Measurements from ENCODE around the gene PITPNM2.

The PITPNM2 gene

DNA sequence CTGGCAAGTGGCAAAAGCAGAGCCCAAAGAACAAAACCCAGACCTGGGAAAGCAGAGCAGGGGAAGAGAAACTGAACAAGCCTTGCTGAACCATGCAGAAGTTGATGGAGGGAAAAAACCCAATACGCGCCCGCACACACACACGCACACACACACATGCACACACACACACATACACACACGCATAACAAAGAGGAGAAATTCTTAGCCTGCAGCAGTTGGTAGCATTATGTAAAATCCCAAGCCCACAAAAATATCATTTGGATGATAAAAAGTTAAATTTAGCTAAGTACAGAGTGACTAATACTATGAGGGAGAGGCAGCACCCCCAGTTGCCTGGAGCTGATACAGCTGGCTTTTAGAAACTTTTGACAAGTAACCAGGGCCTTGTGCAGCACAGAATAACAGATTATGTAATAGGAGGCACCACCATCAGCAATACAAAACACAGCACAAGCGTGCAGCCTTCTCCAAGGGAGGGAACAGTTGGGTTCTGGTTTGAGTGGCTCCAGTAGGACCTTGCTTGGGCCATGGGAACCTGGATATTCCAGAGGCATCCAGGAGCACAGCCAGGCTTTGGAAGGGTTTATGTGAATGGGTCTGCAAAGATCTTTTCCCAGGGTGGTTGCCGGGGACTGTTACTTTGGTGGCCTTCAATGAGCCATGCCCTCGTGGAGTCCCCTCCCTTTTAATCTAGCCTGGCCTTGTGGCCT, 35.3 kb downstream of the PITPNM2 start:
- H3K9ac ChIP-seq (ENCODE audit: low read depth, low read length, poor library complexity, severe bottlenecking): no peak overlapping the region
- H3K4me3 ChIP-seq (ENCODE audit: low read length, poor library complexity, severe bottlenecking): no peak overlapping the region
- no peaks in the 10 kb centered on the region for H3K9me2 ChIP-seq (replicated peaks; ENCODE audit: low read depth, low read length)
- H4K20me1 ChIP-seq (ENCODE audit: insufficient read depth, low read length, poor library complexity, severe bottlenecking): no peaks in the 10 kb centered on the region
- no peak overlapping the region for H2AFZ ChIP-seq (ENCODE audit: low read length)
- no peaks in the 10 kb centered on the region for H3K36me3 ChIP-seq (ENCODE audit: insufficient read depth, low read length)
- no peaks in the 10 kb centered on the region for H3K9me3 ChIP-seq (ENCODE audit: insufficient read depth, low read depth, low read length)
- H3K4me2 ChIP-seq (ENCODE audit: low read depth, low read length, poor library complexity, severe bottlenecking): no peak overlapping the region
- H3K27me3 ChIP-seq (ENCODE audit: insufficient read depth, low read length, poor library complexity, severe bottlenecking): no peaks in the 10 kb centered on the region
- H3F3A ChIP-seq (ENCODE audit: low read depth): no peaks in the 10 kb centered on the region
- TF ChIP-seq, protein P1, sequence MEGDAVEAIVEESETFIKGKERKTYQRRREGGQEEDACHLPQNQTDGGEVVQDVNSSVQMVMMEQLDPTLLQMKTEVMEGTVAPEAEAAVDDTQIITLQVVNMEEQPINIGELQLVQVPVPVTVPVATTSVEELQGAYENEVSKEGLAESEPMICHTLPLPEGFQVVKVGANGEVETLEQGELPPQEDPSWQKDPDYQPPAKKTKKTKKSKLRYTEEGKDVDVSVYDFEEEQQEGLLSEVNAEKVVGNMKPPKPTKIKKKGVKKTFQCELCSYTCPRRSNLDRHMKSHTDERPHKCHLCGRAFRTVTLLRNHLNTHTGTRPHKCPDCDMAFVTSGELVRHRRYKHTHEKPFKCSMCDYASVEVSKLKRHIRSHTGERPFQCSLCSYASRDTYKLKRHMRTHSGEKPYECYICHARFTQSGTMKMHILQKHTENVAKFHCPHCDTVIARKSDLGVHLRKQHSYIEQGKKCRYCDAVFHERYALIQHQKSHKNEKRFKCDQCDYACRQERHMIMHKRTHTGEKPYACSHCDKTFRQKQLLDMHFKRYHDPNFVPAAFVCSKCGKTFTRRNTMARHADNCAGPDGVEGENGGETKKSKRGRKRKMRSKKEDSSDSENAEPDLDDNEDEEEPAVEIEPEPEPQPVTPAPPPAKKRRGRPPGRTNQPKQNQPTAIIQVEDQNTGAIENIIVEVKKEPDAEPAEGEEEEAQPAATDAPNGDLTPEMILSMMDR (conservative IDR thresholded peaks at IDR 0.05; ENCODE audit: low read length): no peak
- no peak for TF ChIP-seq EZH2phosphoT487 (IDR thresholded peaks at IDR 0.05; ENCODE audit: borderline replicate concordance)
- no peaks in the 10 kb centered on the region for H3K79me2 ChIP-seq (ENCODE audit: insufficient read depth, low read length)
- no peaks in the 10 kb centered on the region for H3K4me1 ChIP-seq (ENCODE audit: insufficient read depth, low read length, poor library complexity, severe bottlenecking)

DNA sequence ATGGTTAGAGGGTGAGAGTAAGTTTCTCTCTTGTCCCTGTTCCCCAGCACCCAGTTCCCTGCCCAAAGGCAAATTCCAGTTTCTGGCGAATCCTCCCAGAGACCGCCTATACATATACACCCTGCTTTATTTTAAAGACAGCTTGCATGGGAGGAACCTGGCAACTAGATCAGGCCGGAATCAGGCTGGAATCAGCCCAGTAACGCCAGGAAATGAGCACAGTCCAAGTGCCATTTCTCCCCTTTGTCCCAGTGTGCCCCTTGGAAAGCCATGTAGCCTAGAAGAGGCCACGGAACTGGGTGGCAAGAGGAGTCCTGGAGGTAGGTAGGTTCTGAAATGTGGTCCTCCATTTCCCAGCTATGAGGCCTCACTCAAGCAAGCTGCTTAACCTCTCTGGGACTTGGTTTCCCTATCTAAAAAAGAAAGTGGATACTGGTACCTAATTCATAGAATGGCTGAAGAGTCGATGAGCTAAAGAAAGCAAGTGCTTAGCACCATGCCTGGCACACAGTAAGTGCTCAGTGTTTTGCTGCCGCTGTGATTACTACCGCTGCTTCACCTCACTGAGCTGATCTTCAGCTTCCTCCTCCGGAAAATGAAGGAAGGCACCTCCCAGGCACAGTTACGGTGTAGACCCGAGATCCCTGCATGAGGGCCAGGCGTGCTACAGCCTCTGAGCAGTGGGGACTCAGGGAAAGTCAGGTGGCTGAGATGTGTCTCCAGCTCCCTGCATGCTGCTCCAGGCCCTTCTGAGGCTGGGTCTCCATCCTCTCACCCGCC, 36.4 kb downstream of the PITPNM2 start:
- Histone ChIP-seq H3K9me3 (ENCODE audit: insufficient read depth, low read depth, low read length) (no peaks in the 10 kb centered on the region), H3K9me2 (replicated peaks; ENCODE audit: low read depth, low read length) (no peaks in the 10 kb centered on the region), H3K27me3 (ENCODE audit: insufficient read depth, low read length, poor library complexity, severe bottlenecking) (no peaks in the 10 kb centered on the region), H4K20me1 (ENCODE audit: insufficient read depth, low read length, poor library complexity, severe bottlenecking) (no peaks in the 10 kb centered on the region), H3K4me2 (ENCODE audit: low read depth, low read length, poor library complexity, severe bottlenecking) (no peak overlapping the region), H3K79me2 (ENCODE audit: insufficient read depth, low read length) (no peaks in the 10 kb centered on the region), H3K9ac (ENCODE audit: low read depth, low read length, poor library complexity, severe bottlenecking) (no peak overlapping the region), H2AFZ (ENCODE audit: low read length) (no peak overlapping the region), H3K4me1 (ENCODE audit: insufficient read depth, low read length, poor library complexity, severe bottlenecking) (no peaks in the 10 kb centered on the region), H3K36me3 (ENCODE audit: insufficient read depth, low read length) (no peaks in the 10 kb centered on the region), H3F3A (ENCODE audit: low read depth) (no peaks in the 10 kb centered on the region), H3K4me3 (ENCODE audit: low read length, poor library complexity, severe bottlenecking) (no peak overlapping the region)
- TF ChIP-seq EZH2phosphoT487 (IDR thresholded peaks at IDR 0.05; ENCODE audit: borderline replicate concordance): no peak
- TF ChIP-seq, protein P1 (conservative IDR thresholded peaks at IDR 0.05; ENCODE audit: low read length): no peak

GRCh38 chr12:123113026-123113425, 37.9 kb downstream of the PITPNM2 start:
- Histone ChIP-seq H3F3A (ENCODE audit: low read depth) (no peaks in the 10 kb centered on the region), H2AFZ (ENCODE audit: low read length) (no peak overlapping the region), H3K79me2 (ENCODE audit: insufficient read depth, low read length) (no peaks in the 10 kb centered on the region), H3K4me3 (ENCODE audit: low read length, poor library complexity, severe bottlenecking) (no peak overlapping the region), H3K4me1 (ENCODE audit: insufficient read depth, low read length, poor library complexity, severe bottlenecking) (no peaks in the 10 kb centered on the region), H3K9me3 (ENCODE audit: insufficient read depth, low read depth, low read length) (no peaks in the 10 kb centered on the region), H3K4me2 (ENCODE audit: low read depth, low read length, poor library complexity, severe bottlenecking) (no peak overlapping the region), H3K9me2 (replicated peaks; ENCODE audit: low read depth, low read length) (no peaks in the 10 kb centered on the region), H3K36me3 (ENCODE audit: insufficient read depth, low read length) (no peaks in the 10 kb centered on the region), H3K9ac (ENCODE audit: low read depth, low read length, poor library complexity, severe bottlenecking) (no peak overlapping the region), H3K27me3 (ENCODE audit: insufficient read depth, low read length, poor library complexity, severe bottlenecking) (no peaks in the 10 kb centered on the region), H4K20me1 (ENCODE audit: insufficient read depth, low read length, poor library complexity, severe bottlenecking) (no peaks in the 10 kb centered on the region)
- TF ChIP-seq EZH2phosphoT487 (IDR thresholded peaks at IDR 0.05; ENCODE audit: borderline replicate concordance): no peak
- TF ChIP-seq, protein P1 (conservative IDR thresholded peaks at IDR 0.05; ENCODE audit: low read length): no peak
